Cortex of kidney (tissue), 1 donor: Measurements from ENCODE around the gene MARK4.
"Not testable (repeated sequence)": the region's sequence is repeated elsewhere in the genome, so short reads cannot be mapped to it uniquely, and the experiment has no call there.

Experiments
- DNase-seq: peaks from one replicate; lab custom pipeline; 2025; lab: John Stamatoyannopoulos, UW

MARK4 gene

GRCh38 chr19:45306518-45307027 lies 55.5 kb downstream of the MARK4 start:
- no peak for DNase-seq

- DNase-seq: no peak
Observed at GRCh38 chr19:45307361-45307760, 56.3 kb downstream of the MARK4 start.

GRCh38 chr19:45309322-45309721 lies 58.3 kb downstream of the MARK4 start:
- DNase-seq: not testable (repeated sequence)

GRCh38 chr19:45311621-45312020 lies 60.5 kb downstream of the MARK4 start:
- DNase-seq: no peak

- not testable (repeated sequence) for DNase-seq
Observed at GRCh38 chr19:45312285-45312684, 61.2 kb downstream of the MARK4 start.

- no peak for DNase-seq
Observed at GRCh38 chr19:45314708-45315245, 63.7 kb downstream of the MARK4 start.

GRCh38 chr19:45315304-45315703 lies 64.2 kb downstream of the MARK4 start:
- DNase-seq: no peak

GRCh38 chr19:45320997-45321775 lies 70.1 kb downstream of the MARK4 start:
- no peak for DNase-seq

- no peak for DNase-seq
Observed at GRCh38 chr19:45321848-45322247, 70.8 kb downstream of the MARK4 start.

- no peak for DNase-seq
Observed at GRCh38 chr19:45322311-45322710, 71.2 kb downstream of the MARK4 start.

- DNase-seq: no peak
Observed at GRCh38 chr19:45322744-45323281, 71.7 kb downstream of the MARK4 start, which contains the start of gene CKM. TSS of gene CKM (minus strand) at chr19:45322875. CDS start at chr19:45319713, 3,162 bp downstream.

GRCh38 chr19:45323671-45324081 lies 72.6 kb downstream of the MARK4 start:
- no peak for DNase-seq

- no peak for DNase-seq
Observed at GRCh38 chr19:45324349-45324907, 73.4 kb downstream of the MARK4 start.

GRCh38 chr19:45327404-45328143 lies 76.5 kb downstream of the MARK4 start:
- no peak for DNase-seq

- DNase-seq: no peak
Observed at GRCh38 chr19:45331411-45331810, 80.3 kb downstream of the MARK4 start.

GRCh38 chr19:45333609-45334303 lies 82.7 kb downstream of the MARK4 start:
- no peak for DNase-seq

GRCh38 chr19:45334881-45335280 lies 83.8 kb downstream of the MARK4 start:
- DNase-seq: not testable (repeated sequence)

GRCh38 chr19:45336696-45337251 lies 85.7 kb downstream of the MARK4 start:
- no peak for DNase-seq

GRCh38 chr19:45339629-45340028 lies 88.6 kb downstream of the MARK4 start:
- DNase-seq: no peak

GRCh38 chr19:45340232-45340898 lies 89.3 kb downstream of the MARK4 start, which contains the start of gene KLC3:
TSS of gene KLC3 (plus strand) at chr19:45340750. CDS start at chr19:45345542, 4,792 bp downstream.
- no peak for DNase-seq
